ENCODE results near the gene GMEB2.
"Not testable (repeated sequence)": the region's sequence is repeated elsewhere in the genome, so short reads cannot be mapped to it uniquely, and the experiment has no call there.

The GMEB2 gene

DNA sequence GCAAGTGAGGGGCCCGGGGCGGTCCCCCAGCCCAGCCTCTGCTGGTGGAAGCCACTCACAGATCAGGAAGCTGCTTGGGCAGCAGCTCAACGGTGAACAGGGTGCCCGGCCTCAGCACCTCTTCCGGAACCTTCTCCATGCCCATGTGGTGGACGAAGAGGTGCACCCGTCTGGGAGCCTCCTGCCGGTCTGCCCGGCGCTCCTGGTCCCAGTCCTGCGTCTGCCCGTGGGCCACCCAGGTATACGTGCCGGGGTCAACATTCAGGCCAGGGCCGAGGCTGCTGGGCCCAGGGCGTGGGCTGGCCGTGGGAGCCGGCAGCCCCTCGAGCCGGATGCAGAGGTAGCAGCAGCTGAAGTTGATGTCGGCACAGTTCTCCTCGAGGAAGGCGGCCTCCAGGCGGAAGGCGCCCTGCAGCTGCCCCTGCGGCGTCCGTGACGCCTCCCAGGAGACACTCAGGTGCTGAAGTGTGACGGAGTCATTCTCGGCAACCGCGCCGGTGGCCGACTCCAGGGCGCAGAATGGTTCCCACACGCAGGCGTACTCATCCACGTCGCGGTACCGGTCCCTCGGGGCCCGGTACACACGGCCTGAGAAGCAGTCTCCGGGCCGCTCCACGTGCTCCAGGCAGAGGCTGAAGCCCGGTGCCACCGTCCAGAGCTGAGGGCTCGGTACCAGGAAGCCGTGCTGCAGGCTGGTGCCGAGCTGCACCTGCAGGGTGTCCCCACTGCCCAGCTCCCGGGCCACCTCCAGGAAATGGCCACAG, 64.3 kb downstream of the GMEB2 start:
- in situ Hi-C loops (cut with HindIII; ENCODE audit: low sequenced_read_pairs): no loop called here

DNA sequence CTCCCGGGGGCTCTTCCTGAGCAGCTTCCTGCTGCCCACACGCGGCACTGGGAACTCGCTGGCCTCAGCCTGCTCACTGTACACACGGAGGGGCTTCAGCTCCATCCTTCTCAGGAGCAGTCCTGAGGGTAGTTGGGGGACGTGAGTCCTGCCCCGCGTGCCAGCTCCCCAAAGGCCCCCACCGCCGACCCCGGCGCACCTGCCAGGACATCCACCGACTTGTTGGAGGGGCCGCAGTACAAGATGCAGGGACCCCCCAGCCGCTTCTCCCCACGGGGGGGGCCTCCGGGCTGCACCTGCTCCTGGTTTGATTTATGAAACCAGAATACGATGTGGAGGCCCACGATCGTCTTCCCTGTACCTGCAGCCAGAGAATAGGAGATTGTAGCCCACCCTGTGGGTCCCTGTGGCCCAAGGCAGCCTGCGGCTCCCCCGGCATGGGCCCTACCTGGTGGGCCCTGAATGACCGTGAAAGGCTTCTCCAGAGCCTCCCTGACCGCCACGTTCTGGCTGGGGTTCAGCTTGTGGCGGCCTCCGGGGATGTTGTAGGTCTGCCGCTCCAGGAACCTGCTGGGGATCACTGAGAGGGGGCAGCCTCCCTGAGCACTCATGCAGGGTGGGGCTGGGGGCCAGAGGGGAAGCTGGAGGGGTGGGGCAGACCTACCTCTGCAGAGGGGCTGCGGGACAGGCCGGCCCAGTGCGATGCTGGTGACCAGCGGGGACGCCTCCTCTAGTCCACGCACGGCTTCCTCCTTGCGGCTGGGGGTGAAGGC, 65.1 kb downstream of the GMEB2 start:
- in situ Hi-C loops (cut with HindIII; ENCODE audit: low sequenced_read_pairs): no loop called here

- in situ Hi-C loops (cut with HindIII; ENCODE audit: low sequenced_read_pairs): no loop called here
Observed at GRCh38 chr20:63560856-63561609, 65.9 kb downstream of the GMEB2 start.

DNA sequence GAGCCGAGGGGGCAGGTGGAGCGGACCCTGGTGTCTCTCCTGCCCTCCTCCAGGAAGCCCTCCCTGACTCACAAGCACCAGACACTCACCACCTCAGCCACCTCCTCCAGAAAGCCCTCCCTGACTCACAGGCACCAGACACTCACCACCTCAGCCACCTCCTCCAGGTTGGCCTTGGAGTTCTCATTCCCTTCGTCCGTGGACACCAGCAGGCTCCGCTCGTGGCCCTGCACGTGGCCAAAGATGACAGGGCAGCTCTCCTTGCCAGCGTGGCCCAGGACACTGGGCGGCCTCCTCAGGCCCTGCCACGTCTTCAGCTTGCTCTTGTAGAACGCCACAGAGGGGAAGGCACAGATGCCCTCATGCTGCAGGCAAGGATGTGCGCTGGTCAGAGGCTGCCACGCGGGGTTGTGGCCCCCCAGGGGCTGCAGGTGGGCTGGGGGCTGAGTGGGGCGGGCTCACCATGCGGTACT, 66.5 kb downstream of the GMEB2 start:
- in situ Hi-C loops (cut with HindIII; ENCODE audit: low sequenced_read_pairs): no loop called here

- in situ Hi-C loops (cut with HindIII; ENCODE audit: low sequenced_read_pairs): not testable (repeated sequence)
Observed at GRCh38 chr20:63559485-63560332, 67.2 kb downstream of the GMEB2 start.

DNA sequence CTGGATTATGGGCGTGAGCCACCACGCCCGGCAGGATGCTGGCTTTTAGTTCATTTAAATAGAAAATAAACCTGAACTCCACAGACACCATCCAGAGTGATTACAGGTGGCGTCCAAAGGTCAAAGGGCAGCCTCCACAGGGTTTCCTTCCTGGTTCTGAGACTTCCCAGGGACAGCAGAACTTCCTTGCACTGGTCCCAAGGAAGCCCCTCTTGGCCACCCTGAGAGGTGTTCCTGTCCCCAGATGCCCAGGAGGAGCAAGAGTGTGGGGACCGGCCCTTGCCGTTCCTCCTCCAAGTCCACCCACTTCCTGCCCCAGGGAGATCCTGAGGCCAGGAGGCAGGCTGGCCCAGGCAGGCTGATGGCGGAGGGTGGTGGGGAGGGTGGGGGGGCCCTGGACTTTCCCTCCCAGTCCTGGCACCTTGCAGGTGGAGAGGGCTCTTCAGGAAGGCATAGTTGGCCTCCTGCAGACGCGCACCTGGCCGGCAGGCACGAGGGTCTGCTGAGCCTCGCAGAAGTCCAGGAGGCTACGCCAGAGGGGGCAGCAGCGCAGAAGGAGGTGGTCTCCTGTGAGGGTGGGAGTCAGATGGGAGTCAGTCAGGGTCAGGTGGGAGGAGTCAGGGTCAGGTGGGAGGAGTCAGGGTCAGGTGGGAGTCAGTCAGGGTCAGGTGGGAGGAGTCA, 68.0 kb downstream of the GMEB2 start:
- in situ Hi-C loops (cut with HindIII; ENCODE audit: low sequenced_read_pairs): no loop called here

DNA sequence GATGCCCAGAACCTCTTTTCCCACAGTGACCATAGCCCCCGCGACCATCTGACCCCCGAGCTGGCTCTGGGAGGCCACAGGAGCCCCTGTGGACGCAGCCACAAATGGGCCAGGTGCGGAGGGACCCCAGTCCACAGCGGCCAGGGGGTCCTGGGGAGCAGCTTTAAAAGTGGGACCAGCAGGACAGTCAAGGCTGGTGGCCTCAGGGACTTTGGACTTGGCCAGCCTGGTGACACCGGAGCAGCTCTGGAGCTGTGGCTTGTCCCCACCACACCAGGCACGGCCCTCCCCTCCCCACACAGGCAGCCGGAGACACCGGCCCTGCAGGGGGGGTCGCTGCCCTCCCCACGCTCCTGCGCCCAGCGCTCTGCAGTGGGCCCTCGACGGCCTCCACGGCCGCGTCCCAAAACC, 69.4 kb downstream of the GMEB2 start:
- in situ Hi-C loops (cut with HindIII; ENCODE audit: low sequenced_read_pairs): no loop called here

- in situ Hi-C loops (cut with HindIII; ENCODE audit: low sequenced_read_pairs): no loop called here
Observed at GRCh38 chr20:63556873-63557478, 69.9 kb downstream of the GMEB2 start.

- in situ Hi-C loops (cut with HindIII; ENCODE audit: low sequenced_read_pairs): no loop called here
Observed at GRCh38 chr20:63555661-63556381, 71.1 kb downstream of the GMEB2 start.

DNA sequence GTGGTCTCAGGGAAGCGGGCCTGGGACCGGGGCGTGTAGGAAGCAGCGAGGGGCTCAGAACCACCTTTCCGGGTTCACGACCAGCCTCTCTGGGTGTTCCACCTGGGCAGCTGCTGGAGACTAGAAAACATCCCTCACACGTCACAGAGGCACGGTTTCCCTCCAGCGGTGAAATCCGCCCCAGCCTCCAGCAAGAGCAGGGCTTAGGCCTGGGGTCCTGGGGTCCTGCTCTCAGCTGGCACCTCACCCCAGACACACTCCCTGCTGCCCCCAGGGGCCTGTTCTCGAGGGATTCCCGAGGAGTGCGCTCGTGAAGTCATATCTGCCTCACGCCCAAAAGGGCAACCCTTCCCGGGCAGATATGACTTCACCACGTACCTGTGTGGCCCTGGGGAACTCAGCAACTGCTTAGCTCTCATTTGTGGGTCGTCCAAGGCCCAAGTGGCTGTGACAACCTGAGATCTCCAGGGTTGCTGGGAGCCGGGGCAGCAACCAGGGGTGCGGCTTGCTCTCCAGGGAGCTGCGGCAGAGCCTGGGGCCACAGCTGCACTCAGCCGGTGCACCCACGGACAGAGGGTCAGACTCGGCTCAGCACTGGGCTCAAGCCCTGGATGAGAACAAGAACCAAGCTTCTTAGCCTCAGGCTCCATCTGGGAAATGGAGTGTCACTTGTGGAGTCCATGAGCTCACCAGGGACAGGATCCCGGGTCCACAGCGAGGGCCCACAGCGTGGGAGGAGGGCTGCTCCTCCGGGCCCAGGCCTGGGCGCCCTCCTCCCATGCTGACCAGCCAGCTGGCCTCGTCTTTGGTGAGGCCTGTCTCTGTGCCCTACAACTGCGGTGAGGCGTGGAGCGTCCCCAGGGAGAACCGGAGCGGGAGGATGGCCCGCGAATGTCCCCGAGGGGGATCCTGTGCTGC, 72.3 kb downstream of the GMEB2 start:
- in situ Hi-C loops (cut with HindIII; ENCODE audit: low sequenced_read_pairs): no loop called here

DNA sequence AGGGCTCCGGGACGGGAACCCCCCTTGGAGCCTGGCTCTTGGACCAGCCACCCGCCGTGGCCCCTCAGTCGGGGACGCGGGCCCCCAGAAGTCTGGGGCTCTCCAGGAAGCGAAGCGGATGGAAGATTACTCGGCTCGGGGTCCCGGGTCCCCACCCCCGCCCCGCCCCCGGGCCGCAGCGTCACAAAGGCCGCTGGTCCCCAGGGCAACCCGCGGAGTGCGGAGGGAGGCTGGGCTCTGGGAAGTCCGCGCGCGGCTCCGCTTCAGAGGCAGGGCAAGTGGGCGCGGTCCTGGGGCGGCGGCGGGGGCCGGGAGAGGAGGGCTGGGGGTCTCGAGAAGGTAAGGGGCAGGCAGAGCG, 73.0 kb downstream of the GMEB2 start, which contains the start of gene FNDC11:
TSS of gene FNDC11 (plus strand) at position 227 of the 358 bp plus-strand sequence. CDS start 1,505 bp downstream, outside the sequence.
- in situ Hi-C loops (cut with HindIII; ENCODE audit: low sequenced_read_pairs): no loop called here

DNA sequence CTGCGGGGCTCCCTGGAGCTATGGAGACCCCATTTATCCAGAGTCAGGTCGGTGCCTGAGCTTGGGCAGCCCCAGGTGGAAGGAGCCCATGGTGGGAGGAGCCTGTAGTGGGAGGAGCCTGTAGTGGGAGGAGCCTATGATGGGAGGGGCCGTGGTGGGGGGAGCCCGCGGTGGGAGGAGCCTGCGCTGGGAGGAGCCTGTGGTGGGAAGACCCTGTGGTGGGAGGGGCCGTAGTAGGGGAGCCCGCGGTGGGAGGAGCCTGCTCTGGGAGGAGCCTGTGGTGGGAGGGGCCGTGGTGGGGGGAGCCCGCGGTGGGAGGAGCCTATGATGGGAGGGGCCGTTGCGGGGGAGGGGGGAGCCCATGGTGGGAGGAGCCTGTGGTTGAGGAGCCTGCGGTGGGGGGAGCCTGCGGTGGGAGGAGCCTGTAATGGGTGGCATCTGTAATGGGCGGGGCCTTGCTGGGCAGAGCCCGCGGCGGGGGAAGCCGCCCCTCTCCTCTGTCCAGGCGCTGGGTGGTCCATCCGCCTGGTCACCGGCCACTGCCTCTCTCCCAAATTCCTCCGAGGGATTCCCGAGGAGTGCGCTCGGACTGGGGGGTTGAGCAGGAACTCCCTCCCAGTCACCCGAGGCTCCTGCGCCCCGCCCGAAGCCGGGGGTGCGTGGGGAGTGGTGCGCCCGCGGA, 73.5 kb downstream of the GMEB2 start:
- in situ Hi-C loops (cut with HindIII; ENCODE audit: low sequenced_read_pairs): no loop called here

GRCh38 chr20:63552481-63553249, 74.2 kb downstream of the GMEB2 start:
- in situ Hi-C loops (cut with HindIII; ENCODE audit: low sequenced_read_pairs): no loop called here

- in situ Hi-C loops (cut with HindIII; ENCODE audit: low sequenced_read_pairs): no loop called here
Observed at GRCh38 chr20:63551068-63551467, 75.8 kb downstream of the GMEB2 start.

- in situ Hi-C loops (cut with HindIII; ENCODE audit: low sequenced_read_pairs): no loop called here
Observed at GRCh38 chr20:63549679-63550282, 77.1 kb downstream of the GMEB2 start.

DNA sequence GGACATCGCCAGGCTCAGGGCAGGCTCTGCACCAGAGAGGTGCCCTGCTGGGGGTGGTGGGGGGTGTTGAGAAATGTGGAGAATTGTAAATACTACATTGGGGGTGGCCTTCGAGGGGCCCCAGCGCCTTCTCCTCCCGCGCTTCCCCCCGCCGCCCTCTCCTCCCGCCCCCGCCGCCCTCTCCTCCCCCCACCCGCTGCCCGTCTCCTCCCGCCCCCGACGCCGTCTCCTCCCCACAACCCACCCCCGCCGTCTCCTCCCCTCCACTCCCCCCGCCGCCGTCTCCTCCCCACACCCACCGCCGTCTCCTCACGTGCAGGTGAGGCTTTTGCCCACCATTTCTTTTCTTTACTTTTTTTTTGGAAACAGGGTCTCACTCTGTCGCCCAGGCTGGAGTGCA, 77.9 kb downstream of the GMEB2 start:
- in situ Hi-C loops (cut with HindIII; ENCODE audit: low sequenced_read_pairs): no loop called here
